H9 (cell line): ENCODE results near the gene MCM7. TPM values are rescaled to one million over a fixed set of nuclear protein-coding genes. Genes with fewer than 3 reads are reported as not detected.

Experiments used
- DNase-seq: peaks from one replicate; pipeline ENCODE4 v3.0.0-alpha.2; 2017
- H2AFZ ChIP-seq: one replicate; pipeline ENCODE4 v1.6.1; 2013; ENCODE audit warnings: mild to moderate bottlenecking, low read length, control low read depth, moderate library complexity
- H2AK5ac ChIP-seq: 2 replicates; pipeline ENCODE4 v1.6.1; 2013; ENCODE audit warnings: low read length, control low read depth, mixed read lengths; ENCODE audit not compliant: insufficient read length
- H2BK120ac ChIP-seq: one replicate; pipeline ENCODE4 v1.6.1; 2013; ENCODE audit warnings: low read depth, mild to moderate bottlenecking, low read length, control low read depth, inconsistent platforms; ENCODE audit not compliant: poor library complexity, severe bottlenecking
- H2BK12ac ChIP-seq: 2 replicates; pipeline ENCODE4 v1.6.1; 2013; ENCODE audit warnings: low read length, control low read depth, mixed read lengths, low read depth; ENCODE audit not compliant: insufficient read length
- H2BK15ac ChIP-seq: 2 replicates; pipeline ENCODE4 v1.6.1; 2013; ENCODE audit warnings: low read depth, low read length, control low read depth
- H2BK20ac ChIP-seq: one replicate; pipeline ENCODE4 v1.6.1; 2013; ENCODE audit warnings: low read depth, mild to moderate bottlenecking, low read length, control low read depth, inconsistent platforms; ENCODE audit not compliant: poor library complexity, severe bottlenecking
- H2BK5ac ChIP-seq: 2 replicates; pipeline ENCODE4 v1.6.1; 2013; ENCODE audit warnings: low read length, control low read depth, mixed read lengths; ENCODE audit not compliant: insufficient read length
- H3K14ac ChIP-seq: 2 replicates; pipeline ENCODE4 v1.6.1; 2013; ENCODE audit warnings: low read length, control low read depth; ENCODE audit not compliant: insufficient read depth
- H3K18ac ChIP-seq: 2 replicates; pipeline ENCODE4 v1.6.1; 2013; ENCODE audit warnings: low read depth, mild to moderate bottlenecking, mixed read lengths, low read length, control low read depth; ENCODE audit not compliant: insufficient read length
- H3K23ac ChIP-seq: 2 replicates; pipeline ENCODE4 v1.6.1; 2013; ENCODE audit warnings: low read length, control low read depth, mixed read lengths, low read depth; ENCODE audit not compliant: insufficient read length
- H3K23me2 ChIP-seq: 2 replicates; pipeline ENCODE4 v1.6.1; 2013; ENCODE audit warnings: low read depth, mild to moderate bottlenecking, mixed read lengths, low read length, control low read depth; ENCODE audit not compliant: insufficient read length, poor library complexity, severe bottlenecking
- H3K27ac ChIP-seq: 2 replicates; pipeline ENCODE4 v1.5.1; 2013; ENCODE audit warnings: low read length, control low read depth, mixed read lengths, low read depth; ENCODE audit not compliant: insufficient read length
- H3K27me3 ChIP-seq: 2 replicates; pipeline ENCODE4 v1.6.1; 2013; ENCODE audit warnings: low read length, control low read depth, inconsistent platforms; ENCODE audit not compliant: insufficient read depth
- H3K4ac ChIP-seq: 2 replicates; pipeline ENCODE4 v1.6.1; 2013; ENCODE audit warnings: low read depth, mild to moderate bottlenecking, control low read depth, inconsistent platforms, low read length, moderate library complexity
- H3K4me1 ChIP-seq: 2 replicates; pipeline ENCODE4 v1.6.1; 2013; ENCODE audit warnings: low read length, control low read depth, inconsistent platforms; ENCODE audit not compliant: insufficient read depth
- H3K4me2 ChIP-seq: 2 replicates; pipeline ENCODE4 v1.6.1; 2013; ENCODE audit warnings: low read length, control low read depth, mixed read lengths; ENCODE audit not compliant: insufficient read length, insufficient read depth
- H3K56ac ChIP-seq: 2 replicates; pipeline ENCODE4 v1.6.1; 2013; ENCODE audit warnings: low read depth, mild to moderate bottlenecking, mixed read lengths, low read length, control low read depth; ENCODE audit not compliant: insufficient read length
- H3K79me1 ChIP-seq: 2 replicates; pipeline ENCODE4 v1.6.1; 2013; ENCODE audit warnings: low read depth, mild to moderate bottlenecking, moderate library complexity, low read length, control low read depth, inconsistent platforms; ENCODE audit not compliant: insufficient read depth, poor library complexity, severe bottlenecking
- H3K79me2 ChIP-seq: 2 replicates; pipeline ENCODE4 v1.6.1; 2013; ENCODE audit warnings: low read length, control low read depth, inconsistent platforms; ENCODE audit not compliant: insufficient read depth
- H3K9ac ChIP-seq: 2 replicates; pipeline ENCODE4 v1.6.1; 2013; ENCODE audit warnings: low read length, control low read depth, mixed read lengths; ENCODE audit not compliant: insufficient read length; ENCODE audit errors: extremely low read depth
- H3K9me3 ChIP-seq: one replicate; pipeline ENCODE4 v1.6.1; 2013; ENCODE audit warnings: low read depth, low read length, inconsistent platforms; ENCODE audit not compliant: control insufficient read depth
- H3T11ph ChIP-seq: one replicate; pipeline ENCODE4 v1.6.1; 2013; ENCODE audit warnings: mild to moderate bottlenecking, low read length, control low read depth, inconsistent platforms
- H4K20me1 ChIP-seq: one replicate; pipeline ENCODE4 v1.6.1; 2013; ENCODE audit not compliant: control insufficient read depth, insufficient read length, insufficient read depth
- H4K5ac ChIP-seq: 2 replicates; pipeline ENCODE4 v1.6.1; 2013; ENCODE audit warnings: low read depth, mild to moderate bottlenecking, mixed read lengths, low read length, control low read depth; ENCODE audit not compliant: insufficient read length
- H4K8ac ChIP-seq: replicated peaks from 2 replicates; pipeline ENCODE4 v1.6.1; 2013; ENCODE audit warnings: low read length, control low read depth, mixed read lengths, low read depth; ENCODE audit not compliant: insufficient read length
- H4K91ac ChIP-seq: 2 replicates; pipeline ENCODE4 v1.6.1; 2013; ENCODE audit warnings: low read depth, mild to moderate bottlenecking, moderate library complexity, mixed read lengths, low read length, control low read depth; ENCODE audit not compliant: insufficient read length
- H3K27ac Mint-ChIP-seq, 3 experiments: 2 replicates in 2 of 3; 3 replicates in 1 of 3; pipeline ENCODE4 v1.8.0; 2020 to 2021; ENCODE audit warnings: mixed read lengths in 3 of 3, mild to moderate bottlenecking in 1 of 3, moderate library complexity in 1 of 3
- H3K27me3 Mint-ChIP-seq: 2 replicates; pipeline ENCODE4 v1.8.0; 2021; ENCODE audit warnings: low read depth, mild to moderate bottlenecking, moderate library complexity, mixed read lengths
- H3K36me3 Mint-ChIP-seq, 3 experiments: 2 replicates in 2 of 3; 3 replicates in 1 of 3; pipeline ENCODE4 v1.8.0; 2020 to 2021; ENCODE audit warnings: low read depth in 3 of 3, mixed read lengths in 3 of 3; ENCODE audit not compliant: insufficient read depth in 1 of 3
- H3K4me1 Mint-ChIP-seq, 2 experiments: 2 replicates each; pipeline ENCODE4 v1.8.0; 2020; ENCODE audit warnings: mixed read lengths in 2 of 2
- H3K4me3 Mint-ChIP-seq, 2 experiments: 2 replicates in 1 of 2; 3 replicates in 1 of 2; pipeline ENCODE4 v1.8.0; 2020 to 2021; ENCODE audit warnings: mild to moderate bottlenecking in 2 of 2, mixed read lengths in 2 of 2, moderate library complexity in 1 of 2
- H3K9me3 Mint-ChIP-seq, 2 experiments: 2 replicates in 1 of 2; 3 replicates in 1 of 2; pipeline ENCODE4 v1.8.0; 2020; ENCODE audit warnings: mild to moderate bottlenecking in 2 of 2, mixed read lengths in 2 of 2, moderate library complexity in 1 of 2
- CTCF ChIP-seq: fragments of 200-600 bp; sonication (generic); conservative IDR thresholded peaks from 3 replicates; pipeline ENCODE4 v1.8.0; 2021; ENCODE audit warnings: antibody characterized with exemption, mild to moderate bottlenecking
- WGBS: extraction: QIAGEN DNeasy Blood & Tissue Kit; methylation state at CpG from one replicate; pipeline ENCODE4 v1.1.7; 2013; ENCODE audit warnings: missing lambda C conversion rate, low lambda C conversion rate, mixed read lengths; ENCODE audit not compliant: insufficient read length; ENCODE audit errors: extremely low coverage; 5-methylcytosine and 5-hydroxymethylcytosine counted together
- total RNA-seq: library from RNA; stranded (reverse); gene quantifications from 2 replicates; pipeline ENCODE4 v1.2.1, GENCODE V29; 2021

MCM7 gene
- total RNA-seq, 1 experiment from 2014 or later: 390 TPM

DNA sequence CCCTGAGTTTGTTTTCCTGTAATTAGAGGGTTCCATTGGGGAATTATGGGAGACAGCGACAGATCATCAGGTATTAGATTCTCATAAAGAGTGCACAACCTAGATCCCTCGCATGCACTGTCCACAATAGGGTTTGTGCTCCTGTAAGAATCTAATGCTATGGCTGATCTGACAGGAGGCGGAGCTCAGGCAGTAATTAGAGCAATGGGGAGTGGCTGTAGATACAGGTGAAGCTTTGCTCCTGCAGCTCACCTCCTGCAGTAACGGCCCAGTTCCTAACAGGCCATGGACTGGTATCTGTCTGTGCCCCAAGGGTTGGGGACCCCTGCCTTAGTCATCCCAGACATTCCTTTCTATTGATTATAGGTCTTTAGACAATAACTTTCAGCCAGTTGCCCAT, 52.5 kb downstream of the MCM7 start:
- TF ChIP-seq CTCF: no peak
- DNase-seq: no peak
- H2AK5ac ChIP-seq: no peak overlapping the region
- H4K5ac ChIP-seq: no peak overlapping the region
- H3K4me1 Mint-ChIP-seq: peaks cover 10 to 12% of the 10 kb centered on the region in 2 experiments
- H4K8ac ChIP-seq: no peak overlapping the region
- no peak overlapping the region for H3K18ac ChIP-seq
- H3T11ph ChIP-seq: no peak overlapping the region
- no peak overlapping the region for H2AFZ ChIP-seq
- H3K79me2 ChIP-seq: no peaks in the 10 kb centered on the region; the same call in 1 of the 2 replicates
- peaks cover 2% of the 10 kb centered on the region for H3K23me2 ChIP-seq
- no peak overlapping the region for H4K91ac ChIP-seq
- H3K4me3 Mint-ChIP-seq: peak overlapping the region; percentile 66 to 90; a peak in 4 of 5 replicates
- no peak overlapping the region; the same call in 1 of the 2 replicates for H2BK15ac ChIP-seq
- peaks cover 6 to 15% (median 12%) of the 10 kb centered on the region in 3 experiments for H3K36me3 Mint-ChIP-seq
- H3K27me3 Mint-ChIP-seq: no peaks in the 10 kb centered on the region; the same call in none of the 2 replicates
- H3K56ac ChIP-seq: no peak overlapping the region
- H3K4me1 ChIP-seq: no peaks in the 10 kb centered on the region
- no peak overlapping the region for H3K27ac ChIP-seq
- H3K4ac ChIP-seq: no peak overlapping the region
- no peak overlapping the region for H3K14ac ChIP-seq
- peaks cover 4% of the 10 kb centered on the region for H3K79me1 ChIP-seq
- no peak overlapping the region for H2BK12ac ChIP-seq
- H3K27me3 ChIP-seq: no peaks in the 10 kb centered on the region
- H3K27ac Mint-ChIP-seq: no peak overlapping the region
- H3K9me3 ChIP-seq: no peaks in the 10 kb centered on the region
- H3K9ac ChIP-seq: no peak overlapping the region
- no peaks in the 10 kb centered on the region for H4K20me1 ChIP-seq
- H3K9me3 Mint-ChIP-seq: peaks cover 0 to 4% of the 10 kb centered on the region in 2 experiments; a peak in 3 of 5 replicates
- no peak overlapping the region for H3K23ac ChIP-seq
- no peak overlapping the region for H2BK120ac ChIP-seq
- H2BK5ac ChIP-seq: no peak overlapping the region
- no peak overlapping the region for H2BK20ac ChIP-seq
- no peak overlapping the region for H3K4me2 ChIP-seq
- WGBS: no CpG with 5 or more reads among the region's 4 CpGs
